HCT116 (cell line): ENCODE results near the gene DUSP16. TPM values are rescaled to one million over a fixed set of nuclear protein-coding genes. Genes with fewer than 3 reads are reported as not detected.

Experiments
- ATAC-seq: fragments of 200-7000 bp; cut with Tn5 transposase; 2 replicates; pipeline ENCODE4 v1.9.1; 2020; ENCODE audit warnings: mild to moderate bottlenecking, moderate library complexity
- BruUV-seq: library from RNA; stranded (reverse); fragments of 400-500 nt; replicated peaks from 2 replicates; lab custom pipeline; 2021; lab: Mats Ljungman, UMichigan
- CTCF ChIA-PET: fragments of 300-600 bp; sonication (Branson Sonifier 250); formaldehyde crosslinking; loops from one replicate; lab custom pipeline; 2021; ENCODE audit warnings: antibody characterized with exemption; lab: Charles Lee
- POLR2A ChIA-PET: fragments of 300-600, 350-600 bp; sonication (Branson Sonifier 250); formaldehyde crosslinking; loops from one replicate; lab custom pipeline; 2021; ENCODE audit warnings: antibody characterized with exemption; lab: Charles Lee
- RAD21 ChIA-PET, 2 experiments: fragments of 300-600 bp; sonication (Branson Sonifier 250); formaldehyde crosslinking; loops; one replicate each; lab custom pipeline; 2023; ENCODE audit warnings: low total read pairs in 2 of 2; ENCODE audit not compliant: uncharacterized antibody in 2 of 2, unreplicated experiment in 2 of 2, low non-redundant PET in 1 of 2; lab: Charles Lee
- DNase-seq: peaks from one replicate; pipeline ENCODE4 v3.0.0-alpha.2; 2010; ENCODE audit warnings: low read depth, low spot score
- H2AFZ ChIP-seq: fragments of 200-600 bp; shearing (Covaris generic), sonication (generic); 2 replicates; pipeline ENCODE4 v1.6.1; 2017; ENCODE audit warnings: low read depth, mixed run types, mixed read lengths, antibody characterized with exemption, low read length; ENCODE audit not compliant: poor library complexity, severe bottlenecking
- H3K27ac ChIP-seq: 2 replicates; pipeline ENCODE4 v1.5.1; 2012; ENCODE audit warnings: low read depth, low read length
- H3K27me3 ChIP-seq: fragments of 200-600 bp; sonication (generic); 2 replicates; pipeline ENCODE4 v1.6.1; 2016; ENCODE audit warnings: mixed run types, low read length, mixed read lengths; ENCODE audit not compliant: insufficient read depth
- H3K36me3 ChIP-seq, 2 experiments: fragments of 200-500 bp in 1 of 2; fragments of 200-600 bp in 1 of 2; sonication (Bioruptor generic) in 1 of 2; sonication (generic) in 1 of 2; 2 replicates each; pipeline versions ENCODE4 v1.5.1 to v1.6.1; 2014 to 2016; ENCODE audit warnings: low read length in 2 of 2, inconsistent platforms in 1 of 2, mixed read lengths in 1 of 2, mixed run types in 1 of 2; ENCODE audit not compliant: insufficient read depth in 2 of 2, control insufficient read depth in 1 of 2
- H3K4me1 ChIP-seq, 2 experiments: fragments of 200-600 bp in 1 of 2; sonication (generic) in 1 of 2; 2 replicates each; pipeline versions ENCODE4 v1.5.1 to v1.6.1; 2012 to 2017; ENCODE audit warnings: low read length in 2 of 2, inconsistent platforms in 1 of 2, mild to moderate bottlenecking in 1 of 2, mixed read lengths in 1 of 2, mixed run types in 1 of 2, moderate library complexity in 1 of 2; ENCODE audit not compliant: insufficient read depth in 2 of 2, control insufficient read depth in 1 of 2
- H3K4me2 ChIP-seq: fragments of 200-600 bp; sonication (generic); 2 replicates; pipeline ENCODE4 v1.6.1; 2017; ENCODE audit warnings: mixed run types, low read length, mixed read lengths
- H3K4me3 ChIP-seq, 2 experiments: fragments of 200-600 bp in 1 of 2; sonication (generic) in 1 of 2; replicated peaks in 1 of 2; 2 replicates each; pipeline ENCODE4 v1.5.1; 2011 to 2016; ENCODE audit warnings: low read length in 2 of 2, control low read depth in 1 of 2, low read depth in 1 of 2, mild to moderate bottlenecking in 1 of 2, mixed read lengths in 1 of 2, mixed run types in 1 of 2
- H3K79me2 ChIP-seq: fragments of 200-600 bp; sonication (generic); 2 replicates; pipeline ENCODE4 v1.6.1; 2017; ENCODE audit warnings: mild to moderate bottlenecking, mixed run types, low read length, moderate library complexity, mixed read lengths; ENCODE audit not compliant: insufficient read depth
- H3K9ac ChIP-seq: fragments of 200-600 bp; sonication (generic); 2 replicates; pipeline ENCODE4 v1.6.1; 2016; ENCODE audit warnings: low read length, mixed read lengths
- H3K9me2 ChIP-seq: fragments of 200-600 bp; sonication (generic), shearing (Covaris generic); 2 replicates; pipeline ENCODE4 v1.6.1; 2017; ENCODE audit warnings: mixed run types, mild to moderate bottlenecking, moderate library complexity; ENCODE audit not compliant: insufficient read depth
- H3K9me3 ChIP-seq, 2 experiments: fragments of 200-500 bp in 1 of 2; fragments of 200-600 bp in 1 of 2; sonication (Bioruptor generic) in 1 of 2; sonication (generic) in 1 of 2; 2 replicates each; pipeline ENCODE4 v1.6.1; 2014 to 2017; ENCODE audit warnings: low read length in 2 of 2, mixed read lengths in 2 of 2, inconsistent platforms in 1 of 2, low read depth in 1 of 2, mild to moderate bottlenecking in 1 of 2, mixed run types in 1 of 2, moderate library complexity in 1 of 2; ENCODE audit not compliant: control insufficient read depth in 1 of 2, insufficient read depth in 1 of 2
- H4K20me1 ChIP-seq: fragments of 200-600 bp; sonication (generic), shearing (Covaris generic); 2 replicates; pipeline ENCODE4 v1.6.1; 2017; ENCODE audit warnings: mixed run types, mild to moderate bottlenecking, moderate library complexity; ENCODE audit not compliant: insufficient read depth
- EGR1 ChIP-seq: IDR thresholded peaks from 2 replicates; pipeline ENCODE4 v1.6.1; 2012; ENCODE audit warnings: low read depth
- FOSL1 ChIP-seq: IDR thresholded peaks from 2 replicates; pipeline ENCODE4 v1.6.1; 2012; ENCODE audit warnings: low read depth
- POLR2A ChIP-seq: IDR thresholded peaks from 2 replicates; pipeline ENCODE4 v1.7.0; 2011; ENCODE audit warnings: borderline replicate concordance; ENCODE audit not compliant: insufficient read depth, insufficient read length; ENCODE audit errors: extremely low read depth
- SP1 ChIP-seq: IDR thresholded peaks from 2 replicates; pipeline ENCODE4 v1.6.1; 2012; ENCODE audit warnings: low read depth
- SRF ChIP-seq: IDR thresholded peaks from 2 replicates; pipeline ENCODE4 v1.6.1; 2012; ENCODE audit warnings: low read depth
- YY1 ChIP-seq: IDR thresholded peaks from 2 replicates; pipeline ENCODE4 v1.6.1; 2011; ENCODE audit warnings: low read length, low read depth, moderate library complexity, mild to moderate bottlenecking; ENCODE audit not compliant: insufficient replicate concordance; ENCODE audit errors: extremely low read depth
- ZNF274 ChIP-seq: fragments of 200-500 bp; sonication (Bioruptor generic); IDR thresholded peaks from 2 replicates; pipeline ENCODE4 v1.6.1; 2014; ENCODE audit warnings: mild to moderate bottlenecking, low read depth, low read length, inconsistent platforms
- intact Hi-C: fragments of 100-400 bp; cut with micrococcal nuclease; formaldehyde crosslinking; loops from 2 replicates; pipeline ENCODE4 v1.10.0; 2022
- total RNA-seq: library from RNA; stranded (reverse); gene quantifications from one replicate; pipeline ENCODE4 v1.2.1, GENCODE V29; 2021; ENCODE audit not compliant: unreplicated experiment
- TF ChIP-seq, protein P1 (sequence below): IDR thresholded peaks from 2 replicates; pipeline ENCODE4 v1.6.1; 2011; ENCODE audit warnings: mild to moderate bottlenecking, low read length, moderate library complexity; ENCODE audit not compliant: insufficient replicate concordance; ENCODE audit errors: extremely low read depth
- TF ChIP-seq, protein P2 (sequence below): IDR thresholded peaks from 2 replicates; pipeline ENCODE4 v1.6.1; 2012; ENCODE audit warnings: low read depth
- TF ChIP-seq, protein P3 (sequence below): IDR thresholded peaks from 2 replicates; pipeline ENCODE4 v1.6.1; 2012
- TF ChIP-seq, protein P4 (sequence below): IDR thresholded peaks from 2 replicates; pipeline ENCODE4 v1.6.1; 2012

Gene DUSP16
- total RNA-seq, 1 experiment from 2014 or later: 13.4 TPM

DNA sequence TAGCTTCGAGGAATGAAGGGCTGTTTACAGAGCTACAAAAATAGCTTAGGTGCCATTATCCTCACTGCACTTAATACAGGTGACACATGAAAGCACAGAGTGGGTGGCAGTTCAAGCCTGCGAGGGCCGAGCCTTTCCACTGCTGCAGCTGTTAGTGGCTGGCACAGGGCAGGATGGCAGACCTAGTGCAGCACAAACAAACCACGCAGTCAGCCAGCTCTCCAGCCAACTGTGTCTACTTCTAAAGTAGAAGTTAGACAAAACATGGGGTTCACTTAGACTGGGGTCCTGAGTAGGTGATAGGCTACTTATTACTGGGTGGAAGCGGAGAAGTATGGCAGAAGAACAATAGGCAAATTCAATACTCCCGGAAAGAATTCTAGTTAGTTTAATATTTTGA is 95.4 kb downstream of the DUSP16 start:
- Histone ChIP-seq H3K4me3 (no peak overlapping the region), H3K9me3 (no peaks in the 10 kb centered on the region), H3K4me2 (no peak overlapping the region), H3K9ac (no peak overlapping the region), H3K27me3 (no peaks in the 10 kb centered on the region), H3K79me2 (no peaks in the 10 kb centered on the region), H2AFZ (no peak overlapping the region), H3K27ac (no peak overlapping the region), H3K36me3 (no peaks in the 10 kb centered on the region), H3K4me1 (no peaks in the 10 kb centered on the region), H4K20me1 (no peaks in the 10 kb centered on the region), H3K9me2 (no peaks in the 10 kb centered on the region)
- POLR2A ChIA-PET: no interaction called here
- no peak for ATAC-seq
- DNase-seq: no peak
- TF ChIP-seq, protein P1, sequence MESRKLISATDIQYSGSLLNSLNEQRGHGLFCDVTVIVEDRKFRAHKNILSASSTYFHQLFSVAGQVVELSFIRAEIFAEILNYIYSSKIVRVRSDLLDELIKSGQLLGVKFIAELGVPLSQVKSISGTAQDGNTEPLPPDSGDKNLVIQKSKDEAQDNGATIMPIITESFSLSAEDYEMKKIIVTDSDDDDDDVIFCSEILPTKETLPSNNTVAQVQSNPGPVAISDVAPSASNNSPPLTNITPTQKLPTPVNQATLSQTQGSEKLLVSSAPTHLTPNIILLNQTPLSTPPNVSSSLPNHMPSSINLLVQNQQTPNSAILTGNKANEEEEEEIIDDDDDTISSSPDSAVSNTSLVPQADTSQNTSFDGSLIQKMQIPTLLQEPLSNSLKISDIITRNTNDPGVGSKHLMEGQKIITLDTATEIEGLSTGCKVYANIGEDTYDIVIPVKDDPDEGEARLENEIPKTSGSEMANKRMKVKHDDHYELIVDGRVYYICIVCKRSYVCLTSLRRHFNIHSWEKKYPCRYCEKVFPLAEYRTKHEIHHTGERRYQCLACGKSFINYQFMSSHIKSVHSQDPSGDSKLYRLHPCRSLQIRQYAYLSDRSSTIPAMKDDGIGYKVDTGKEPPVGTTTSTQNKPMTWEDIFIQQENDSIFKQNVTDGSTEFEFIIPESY: no peak
- no peak for TF ChIP-seq POLR2A
- TF ChIP-seq FOSL1: no peak
- no peak for TF ChIP-seq SRF
- no peak for TF ChIP-seq EGR1
- TF ChIP-seq, protein P2, sequence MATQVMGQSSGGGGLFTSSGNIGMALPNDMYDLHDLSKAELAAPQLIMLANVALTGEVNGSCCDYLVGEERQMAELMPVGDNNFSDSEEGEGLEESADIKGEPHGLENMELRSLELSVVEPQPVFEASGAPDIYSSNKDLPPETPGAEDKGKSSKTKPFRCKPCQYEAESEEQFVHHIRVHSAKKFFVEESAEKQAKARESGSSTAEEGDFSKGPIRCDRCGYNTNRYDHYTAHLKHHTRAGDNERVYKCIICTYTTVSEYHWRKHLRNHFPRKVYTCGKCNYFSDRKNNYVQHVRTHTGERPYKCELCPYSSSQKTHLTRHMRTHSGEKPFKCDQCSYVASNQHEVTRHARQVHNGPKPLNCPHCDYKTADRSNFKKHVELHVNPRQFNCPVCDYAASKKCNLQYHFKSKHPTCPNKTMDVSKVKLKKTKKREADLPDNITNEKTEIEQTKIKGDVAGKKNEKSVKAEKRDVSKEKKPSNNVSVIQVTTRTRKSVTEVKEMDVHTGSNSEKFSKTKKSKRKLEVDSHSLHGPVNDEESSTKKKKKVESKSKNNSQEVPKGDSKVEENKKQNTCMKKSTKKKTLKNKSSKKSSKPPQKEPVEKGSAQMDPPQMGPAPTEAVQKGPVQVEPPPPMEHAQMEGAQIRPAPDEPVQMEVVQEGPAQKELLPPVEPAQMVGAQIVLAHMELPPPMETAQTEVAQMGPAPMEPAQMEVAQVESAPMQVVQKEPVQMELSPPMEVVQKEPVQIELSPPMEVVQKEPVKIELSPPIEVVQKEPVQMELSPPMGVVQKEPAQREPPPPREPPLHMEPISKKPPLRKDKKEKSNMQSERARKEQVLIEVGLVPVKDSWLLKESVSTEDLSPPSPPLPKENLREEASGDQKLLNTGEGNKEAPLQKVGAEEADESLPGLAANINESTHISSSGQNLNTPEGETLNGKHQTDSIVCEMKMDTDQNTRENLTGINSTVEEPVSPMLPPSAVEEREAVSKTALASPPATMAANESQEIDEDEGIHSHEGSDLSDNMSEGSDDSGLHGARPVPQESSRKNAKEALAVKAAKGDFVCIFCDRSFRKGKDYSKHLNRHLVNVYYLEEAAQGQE: no peak
- TF ChIP-seq, protein P3, sequence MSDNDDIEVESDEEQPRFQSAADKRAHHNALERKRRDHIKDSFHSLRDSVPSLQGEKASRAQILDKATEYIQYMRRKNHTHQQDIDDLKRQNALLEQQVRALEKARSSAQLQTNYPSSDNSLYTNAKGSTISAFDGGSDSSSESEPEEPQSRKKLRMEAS: no peak
- TF ChIP-seq, protein P4, sequence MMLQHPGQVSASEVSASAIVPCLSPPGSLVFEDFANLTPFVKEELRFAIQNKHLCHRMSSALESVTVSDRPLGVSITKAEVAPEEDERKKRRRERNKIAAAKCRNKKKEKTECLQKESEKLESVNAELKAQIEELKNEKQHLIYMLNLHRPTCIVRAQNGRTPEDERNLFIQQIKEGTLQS: no peak
- no peak for TF ChIP-seq ZNF274
- TF ChIP-seq YY1: no peak
- TF ChIP-seq SP1: no peak
- intact Hi-C loops: no loop called here
- RAD21 ChIA-PET: no interaction called here
- no TSS peak for BruUV-seq
- CTCF ChIA-PET: no interaction called here
